Hepatocyte (in vitro differentiated cells): ENCODE data around the gene CYP24A1.
A peak's percentile ranks its signal among the peaks of the same experiment; 100 is the strongest.

Experiments used
- EZH2 ChIP-seq: fragments of 200-600 bp; sonication (generic); IDR thresholded peaks from 2 replicates; pipeline ENCODE4 v1.6.1; 2016; ENCODE audit warnings: antibody characterized with exemption, mild to moderate bottlenecking, borderline replicate concordance
- EZH2phosphoT487 ChIP-seq: fragments of 200-600 bp; sonication (generic); IDR thresholded peaks from one replicate; pipeline ENCODE4 v1.6.1; 2018; ENCODE audit warnings: antibody characterized with exemption, mild to moderate bottlenecking, low read depth, moderate library complexity; ENCODE audit not compliant: unreplicated experiment, severe bottlenecking
- TF ChIP-seq, protein P1 (sequence below): fragments of 200-600 bp; sonication (generic); IDR thresholded peaks from 2 replicates; pipeline ENCODE4 v1.5.1; 2016; ENCODE audit warnings: antibody characterized with exemption, mild to moderate bottlenecking; ENCODE audit not compliant: poor library complexity

DNA sequence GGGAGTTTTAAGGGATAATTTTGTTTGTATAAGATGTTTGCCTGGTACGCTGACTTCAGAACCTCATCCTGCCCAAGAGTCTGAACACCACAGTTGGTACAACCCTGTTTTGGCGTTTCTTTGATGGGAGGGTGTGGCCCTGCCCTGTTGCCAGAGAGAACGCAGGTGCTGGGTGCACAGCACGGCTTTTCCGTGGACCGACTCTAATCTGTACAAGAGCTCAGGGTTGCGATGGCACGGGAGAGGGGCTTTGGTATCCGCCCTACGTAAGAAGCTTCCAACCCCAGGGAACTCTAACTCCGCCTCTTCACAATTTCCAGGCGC is 1.3 kb downstream of the CYP24A1 start:
- TF ChIP-seq, protein P1, sequence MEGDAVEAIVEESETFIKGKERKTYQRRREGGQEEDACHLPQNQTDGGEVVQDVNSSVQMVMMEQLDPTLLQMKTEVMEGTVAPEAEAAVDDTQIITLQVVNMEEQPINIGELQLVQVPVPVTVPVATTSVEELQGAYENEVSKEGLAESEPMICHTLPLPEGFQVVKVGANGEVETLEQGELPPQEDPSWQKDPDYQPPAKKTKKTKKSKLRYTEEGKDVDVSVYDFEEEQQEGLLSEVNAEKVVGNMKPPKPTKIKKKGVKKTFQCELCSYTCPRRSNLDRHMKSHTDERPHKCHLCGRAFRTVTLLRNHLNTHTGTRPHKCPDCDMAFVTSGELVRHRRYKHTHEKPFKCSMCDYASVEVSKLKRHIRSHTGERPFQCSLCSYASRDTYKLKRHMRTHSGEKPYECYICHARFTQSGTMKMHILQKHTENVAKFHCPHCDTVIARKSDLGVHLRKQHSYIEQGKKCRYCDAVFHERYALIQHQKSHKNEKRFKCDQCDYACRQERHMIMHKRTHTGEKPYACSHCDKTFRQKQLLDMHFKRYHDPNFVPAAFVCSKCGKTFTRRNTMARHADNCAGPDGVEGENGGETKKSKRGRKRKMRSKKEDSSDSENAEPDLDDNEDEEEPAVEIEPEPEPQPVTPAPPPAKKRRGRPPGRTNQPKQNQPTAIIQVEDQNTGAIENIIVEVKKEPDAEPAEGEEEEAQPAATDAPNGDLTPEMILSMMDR, result no peak
- TF ChIP-seq EZH2, result no peak
- TF ChIP-seq EZH2phosphoT487, result peak; percentile 22
